HG02571 (cell line): ENCODE results near the gene TMEM217.
"Not testable (repeated sequence)": the region's sequence is repeated elsewhere in the genome, so short reads cannot be mapped to it uniquely, and the experiment has no call there.

Source experiments
- ATAC-seq: cut with Tn5 transposase; IDR thresholded peaks from one replicate; pipeline ENCODE4 v1.9.1; 2021; ENCODE audit warnings: mild to moderate bottlenecking, moderate library complexity; ENCODE audit not compliant: unreplicated experiment

The TMEM217 gene

DNA sequence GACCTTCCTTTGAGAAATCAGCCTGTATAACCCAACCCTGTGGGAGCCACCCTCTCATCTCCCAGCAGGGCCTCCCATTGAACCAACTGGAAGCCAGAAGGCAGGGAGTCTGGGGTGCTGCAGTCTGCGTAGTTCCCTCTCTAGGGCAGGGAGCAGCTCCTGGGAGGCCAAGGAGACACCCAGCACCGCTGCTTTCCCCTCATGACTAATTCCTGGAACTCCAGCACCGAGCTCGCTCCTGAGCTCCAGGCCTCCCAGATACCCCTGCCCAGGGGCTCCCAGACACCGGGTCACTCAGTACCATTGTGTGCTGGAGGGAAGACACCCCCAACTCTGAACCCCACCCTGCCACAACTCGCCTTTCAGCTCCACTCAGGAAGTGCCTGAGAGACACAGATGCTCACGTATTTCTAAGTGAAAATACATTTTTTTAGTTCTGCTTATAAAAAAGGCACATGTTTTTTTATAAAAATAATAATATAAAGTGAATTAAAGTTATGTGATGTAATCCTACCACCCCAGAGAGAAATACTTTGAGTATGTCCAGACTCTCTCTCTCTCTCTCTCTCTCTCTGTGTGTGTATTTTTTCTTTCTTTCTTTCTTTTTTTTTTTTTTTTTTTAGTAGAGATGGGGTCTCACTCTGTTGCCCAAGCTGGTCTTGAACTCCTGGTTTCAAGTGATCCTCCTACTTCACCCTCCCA, 70.5 kb downstream of the TMEM217 start:
- ATAC-seq = no peak

DNA sequence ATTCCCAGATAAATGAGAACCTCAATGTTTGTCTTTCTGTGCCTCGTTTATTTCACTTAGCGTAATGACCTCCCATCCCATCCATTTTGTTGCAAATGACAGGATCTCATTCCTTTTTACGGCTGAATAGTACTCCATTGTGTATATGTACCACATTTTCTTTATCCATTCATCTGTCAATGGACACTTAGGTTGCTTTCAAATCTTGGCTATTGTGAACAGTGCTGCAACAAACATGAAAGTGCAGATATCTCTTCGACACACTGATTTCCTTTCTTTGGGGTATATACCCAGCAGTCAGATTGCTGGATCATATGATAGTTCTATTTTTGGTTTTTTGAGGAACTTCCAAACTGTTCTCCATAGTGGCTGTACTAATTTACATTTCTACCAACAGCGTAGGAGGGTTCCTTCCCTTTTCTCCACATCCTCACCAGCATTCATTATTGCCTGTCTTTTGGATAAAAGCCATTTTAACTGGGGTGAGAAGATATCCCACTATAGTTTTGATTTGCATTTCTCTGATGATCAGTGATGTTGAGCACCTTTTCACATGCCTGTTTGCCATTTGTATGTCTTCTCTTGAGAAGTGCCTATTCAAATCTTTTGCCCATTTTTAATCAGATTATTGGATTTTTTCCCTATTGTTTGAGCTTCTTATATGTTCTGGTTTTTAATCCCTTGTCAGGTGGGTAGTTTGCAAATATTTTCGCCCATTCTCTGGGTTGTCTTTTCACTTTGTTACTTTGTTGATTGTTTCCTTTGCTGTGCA, 71.8 kb downstream of the TMEM217 start:
- ATAC-seq = not testable (repeated sequence)

DNA sequence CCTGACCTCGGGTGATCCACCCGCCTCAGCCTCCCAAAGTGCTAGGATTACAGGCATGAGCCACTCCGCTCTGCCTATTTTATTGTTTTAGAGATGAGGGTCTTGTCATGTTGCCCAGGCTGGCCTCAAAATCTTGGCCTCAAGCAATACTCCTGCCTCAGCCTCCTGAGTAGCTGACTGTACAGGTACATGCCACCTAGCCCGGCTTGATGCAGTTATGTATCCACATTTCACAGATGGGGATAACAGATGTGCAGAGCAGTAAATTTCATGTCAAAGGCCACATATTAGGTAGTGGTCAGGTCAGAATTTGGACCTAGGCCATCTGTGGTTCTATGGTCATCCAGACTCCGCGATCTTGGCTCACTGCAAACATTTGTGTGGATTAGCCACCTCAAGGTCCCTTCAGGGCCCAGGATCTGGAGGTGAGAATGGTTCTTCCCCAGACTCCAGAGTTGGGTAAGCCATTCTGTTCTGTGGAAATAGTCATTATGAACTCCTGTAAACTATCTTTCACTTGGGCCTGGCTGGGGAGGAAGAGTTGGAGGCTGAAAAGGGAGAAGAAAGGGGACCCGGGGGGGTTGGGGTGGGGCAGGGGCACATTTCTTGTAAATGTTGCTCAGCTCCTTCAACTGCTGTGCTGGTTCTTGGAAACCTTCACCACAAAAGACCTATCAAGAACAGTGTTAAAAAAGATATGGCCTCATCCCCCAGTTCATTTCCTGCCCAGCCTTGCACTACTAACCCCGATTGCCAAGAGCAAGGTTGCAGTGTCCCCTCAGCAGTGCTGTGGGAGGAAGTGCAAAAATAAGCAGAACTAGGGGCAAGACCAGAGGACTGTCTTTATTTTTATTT, 75.0 kb downstream of the TMEM217 start:
- no peak for ATAC-seq

DNA sequence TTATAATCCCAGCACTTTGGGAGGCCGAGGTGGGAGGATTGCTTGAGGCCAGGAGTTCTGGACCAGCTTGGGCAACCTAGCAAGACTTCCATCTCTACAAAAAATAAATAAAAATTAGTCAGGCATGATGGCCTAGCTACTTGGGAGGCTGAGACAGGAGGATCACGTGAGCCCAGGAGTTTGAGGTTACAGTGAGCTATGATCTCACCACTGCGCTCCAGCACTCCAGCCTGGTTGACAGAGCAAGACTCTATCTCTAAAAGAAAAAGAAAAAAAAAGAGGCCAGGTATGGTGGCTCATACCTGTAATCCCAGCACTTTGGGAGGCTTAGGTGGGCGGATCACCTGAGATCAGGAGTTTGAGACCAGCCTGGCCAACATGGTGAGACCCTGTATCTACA, 77.3 kb downstream of the TMEM217 start:
- ATAC-seq = not testable (repeated sequence)

DNA sequence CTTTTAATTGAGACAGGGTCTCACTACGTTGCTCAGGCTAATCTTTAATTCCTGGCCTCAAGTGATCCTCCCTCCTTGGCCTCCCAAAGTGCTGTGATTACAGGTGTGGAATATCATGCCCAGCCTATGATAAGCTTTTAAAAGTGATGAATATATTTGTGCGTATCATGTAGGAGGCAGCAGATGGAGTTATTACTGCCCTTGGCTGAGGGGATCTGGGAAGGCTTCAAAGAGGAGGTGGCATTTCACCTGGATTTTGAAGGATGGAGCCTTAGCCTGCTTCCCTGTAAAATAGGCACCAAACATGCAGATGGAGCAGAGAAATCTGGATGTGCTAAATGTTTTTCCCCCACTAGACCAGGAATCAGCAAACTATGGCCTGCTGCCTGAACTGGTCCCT, 77.9 kb downstream of the TMEM217 start:
- no peak for ATAC-seq

DNA sequence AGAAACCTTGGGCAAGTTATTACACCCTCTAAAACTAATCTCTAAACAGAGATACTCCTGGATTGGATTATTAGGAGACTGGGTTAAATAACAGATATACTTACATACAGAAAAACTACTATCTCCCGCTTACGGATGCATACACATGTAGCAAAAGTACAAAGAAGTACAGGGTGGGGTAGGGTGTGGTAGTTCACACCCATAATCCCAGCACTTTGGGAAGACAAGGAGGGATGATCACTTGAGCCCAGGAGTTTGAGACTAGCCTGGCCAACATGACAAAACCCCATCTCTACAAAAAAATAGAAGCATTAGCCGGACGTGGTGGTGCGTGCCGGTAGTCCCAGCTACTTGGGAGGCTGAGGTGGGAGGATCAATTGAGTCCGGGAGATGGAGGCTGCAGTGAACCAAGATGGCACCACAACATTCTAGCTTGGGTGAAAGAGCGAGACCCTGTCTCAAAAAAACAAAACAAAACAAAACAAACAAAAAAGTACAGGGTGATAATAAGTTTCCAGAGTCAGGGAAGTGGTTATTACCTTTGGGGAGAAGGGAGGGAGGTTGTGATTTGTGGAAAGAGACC, 79.9 kb downstream of the TMEM217 start:
- no peak for ATAC-seq

DNA sequence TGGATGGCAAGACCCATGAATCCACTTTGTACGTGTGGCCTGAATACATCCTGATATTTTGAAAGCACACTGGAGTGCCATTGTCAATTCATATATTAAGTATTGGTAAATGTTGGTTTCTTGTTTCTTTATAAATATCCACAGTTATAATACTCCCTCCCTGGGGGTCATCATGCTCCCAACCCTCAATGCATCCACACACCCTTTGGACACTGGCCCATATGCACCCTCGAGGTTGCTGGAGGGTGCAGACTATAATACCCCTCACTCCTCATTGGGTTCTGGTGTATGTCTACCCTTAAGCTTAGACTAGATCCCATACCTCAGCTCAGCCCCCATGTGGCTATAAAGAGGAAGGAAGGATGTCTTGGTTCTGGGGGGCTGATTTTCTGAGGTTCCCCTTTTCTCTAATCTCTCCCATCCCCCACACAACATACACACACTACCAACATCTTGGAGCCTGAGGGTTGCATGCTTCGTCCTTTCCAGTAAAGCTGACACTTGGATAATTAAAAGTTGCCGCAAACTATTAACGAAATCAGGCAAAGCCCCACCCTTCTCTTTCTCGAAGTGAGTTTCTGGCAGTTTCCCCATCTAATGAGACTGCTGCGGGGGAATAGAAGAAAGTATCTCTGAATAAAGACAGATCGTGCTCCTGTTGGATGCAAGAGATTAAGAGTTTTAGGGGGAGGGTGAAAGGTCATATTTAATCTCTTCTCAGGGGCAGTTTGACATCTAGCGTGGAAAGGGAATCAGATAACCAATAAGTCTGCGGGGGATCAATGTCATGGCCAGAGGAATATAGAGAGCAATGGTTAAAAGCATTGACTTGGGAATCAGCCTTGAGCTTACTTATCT, 80.6 kb downstream of the TMEM217 start:
- ATAC-seq = no peak

DNA sequence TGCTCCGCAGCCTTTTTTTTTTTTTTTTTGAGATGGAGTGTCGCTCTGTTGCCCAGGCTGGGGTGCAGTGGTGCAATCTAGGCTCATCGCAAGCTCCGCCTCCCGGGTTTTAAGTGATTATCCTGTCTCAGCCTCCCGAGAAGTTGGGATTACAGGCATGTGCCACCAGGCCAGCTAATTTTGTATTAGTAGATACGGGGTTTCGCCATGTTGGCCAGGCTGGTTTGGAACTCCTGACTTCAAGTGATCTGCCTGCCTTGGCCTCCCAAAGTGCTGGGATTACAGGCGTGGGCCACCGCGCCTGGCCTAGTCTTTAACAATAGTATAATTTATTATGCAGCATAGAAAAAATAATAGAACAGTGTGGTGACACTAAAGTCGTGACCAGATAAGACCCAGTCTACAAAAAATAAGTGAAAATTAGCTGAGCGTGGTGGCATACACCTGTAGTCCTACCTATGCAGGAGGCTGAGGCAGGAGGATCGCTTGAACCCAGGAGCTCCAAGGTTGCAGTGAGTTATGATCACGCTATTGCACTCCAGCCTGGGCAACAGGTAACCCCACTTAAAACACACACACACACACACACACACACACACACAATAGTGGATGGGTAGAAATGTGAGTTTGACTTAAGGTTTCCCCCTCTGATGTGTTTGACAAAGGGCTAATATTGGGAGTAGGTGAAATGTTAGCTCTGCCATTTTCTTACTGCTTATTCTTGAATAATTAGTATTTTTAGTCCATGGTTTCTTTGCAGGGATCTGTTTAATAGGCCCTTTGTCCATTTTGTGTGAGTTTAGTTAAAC, 81.5 kb downstream of the TMEM217 start:
- ATAC-seq = no peak

DNA sequence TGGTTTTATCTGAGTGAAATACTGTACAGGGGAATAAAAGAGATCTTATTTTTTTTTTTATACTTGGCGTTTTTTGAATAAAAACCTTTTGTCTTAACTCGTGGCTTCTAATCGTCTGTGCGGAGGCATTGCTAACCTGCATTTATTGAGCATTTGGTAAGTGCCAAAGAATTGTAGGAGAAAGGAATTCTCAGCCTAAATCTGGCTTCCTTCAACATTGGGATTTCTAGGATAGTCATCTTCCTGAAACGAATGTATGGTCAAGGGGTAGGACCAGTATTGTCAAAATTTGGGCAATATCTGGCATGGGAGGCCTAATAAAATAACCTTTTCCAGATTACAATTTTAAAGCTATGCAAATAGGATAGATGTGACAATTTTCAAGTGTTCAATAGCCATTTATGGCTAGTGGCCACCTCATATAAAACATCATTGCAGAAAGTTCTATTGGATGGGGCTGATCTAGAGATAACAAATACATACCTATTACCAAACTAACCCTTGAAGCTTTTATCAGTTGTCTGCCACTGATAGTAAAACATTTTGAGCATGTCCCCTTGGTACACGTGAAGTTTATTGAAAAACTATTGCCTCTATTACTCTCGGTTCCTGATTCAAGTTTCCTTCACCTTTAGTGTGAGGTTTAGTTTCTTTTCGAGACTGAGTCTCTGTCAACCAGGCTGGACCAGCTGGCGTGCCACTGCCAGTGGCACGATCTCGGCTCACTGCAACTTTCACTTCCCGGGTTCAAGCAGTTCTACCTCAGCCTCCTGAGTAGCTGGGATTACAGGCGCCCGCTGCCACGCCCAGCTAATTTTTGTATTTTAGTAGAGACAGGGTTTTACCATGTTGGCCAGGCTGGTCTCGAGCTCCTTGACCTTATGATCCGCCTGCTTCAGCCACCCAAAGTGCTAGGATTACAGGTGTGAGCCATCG, 82.3 kb downstream of the TMEM217 start:
- ATAC-seq = no peak

DNA sequence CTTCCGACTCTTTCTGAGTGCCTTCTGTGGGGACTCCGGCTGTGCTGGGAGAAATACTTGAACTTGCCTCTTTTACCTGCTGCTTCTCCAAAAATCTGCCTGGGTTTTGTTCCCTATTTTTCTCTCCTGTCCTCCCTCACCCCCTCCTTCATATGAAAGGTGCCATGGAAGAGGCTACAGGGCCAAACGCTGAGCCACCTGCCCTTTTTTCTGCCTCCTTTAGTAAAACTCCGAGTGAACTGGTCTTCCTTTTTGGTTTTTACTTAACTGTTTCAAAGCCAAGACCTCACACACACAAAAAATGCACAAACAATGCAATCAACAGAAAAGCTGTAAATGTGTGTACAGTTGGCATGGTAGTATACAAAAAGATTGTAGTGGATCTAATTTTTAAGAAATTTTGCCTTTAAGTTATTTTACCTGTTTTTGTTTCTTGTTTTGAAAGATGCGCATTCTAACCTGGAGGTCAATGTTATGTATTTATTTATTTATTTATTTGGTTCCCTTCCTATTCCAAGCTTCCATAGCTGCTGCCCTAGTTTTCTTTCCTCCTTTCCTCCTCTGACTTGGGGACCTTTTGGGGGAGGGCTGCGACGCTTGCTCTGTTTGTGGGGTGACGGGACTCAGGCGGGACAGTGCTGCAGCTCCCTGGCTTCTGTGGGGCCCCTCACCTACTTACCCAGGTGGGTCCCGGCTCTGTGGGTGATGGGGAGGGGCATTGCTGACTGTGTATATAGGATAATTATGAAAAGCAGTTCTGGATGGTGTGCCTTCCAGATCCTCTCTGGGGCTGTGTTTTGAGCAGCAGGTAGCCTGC, 83.2 kb downstream of the TMEM217 start:
- ATAC-seq = no peak

DNA sequence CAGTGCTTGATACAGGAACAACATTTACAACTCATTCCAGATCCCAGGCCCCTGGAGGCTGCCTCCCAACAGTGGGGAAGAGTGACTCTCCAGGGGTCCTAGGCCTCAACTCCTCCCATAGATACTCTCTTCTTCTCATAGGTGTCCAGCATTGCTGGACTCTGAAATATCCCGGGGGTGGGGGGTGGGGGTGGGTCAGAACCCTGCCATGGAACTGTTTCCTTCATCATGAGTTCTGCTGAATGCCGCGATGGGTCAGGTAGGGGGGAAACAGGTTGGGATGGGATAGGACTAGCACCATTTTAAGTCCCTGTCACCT, 83.8 kb downstream of the TMEM217 start:
- no peak for ATAC-seq

DNA sequence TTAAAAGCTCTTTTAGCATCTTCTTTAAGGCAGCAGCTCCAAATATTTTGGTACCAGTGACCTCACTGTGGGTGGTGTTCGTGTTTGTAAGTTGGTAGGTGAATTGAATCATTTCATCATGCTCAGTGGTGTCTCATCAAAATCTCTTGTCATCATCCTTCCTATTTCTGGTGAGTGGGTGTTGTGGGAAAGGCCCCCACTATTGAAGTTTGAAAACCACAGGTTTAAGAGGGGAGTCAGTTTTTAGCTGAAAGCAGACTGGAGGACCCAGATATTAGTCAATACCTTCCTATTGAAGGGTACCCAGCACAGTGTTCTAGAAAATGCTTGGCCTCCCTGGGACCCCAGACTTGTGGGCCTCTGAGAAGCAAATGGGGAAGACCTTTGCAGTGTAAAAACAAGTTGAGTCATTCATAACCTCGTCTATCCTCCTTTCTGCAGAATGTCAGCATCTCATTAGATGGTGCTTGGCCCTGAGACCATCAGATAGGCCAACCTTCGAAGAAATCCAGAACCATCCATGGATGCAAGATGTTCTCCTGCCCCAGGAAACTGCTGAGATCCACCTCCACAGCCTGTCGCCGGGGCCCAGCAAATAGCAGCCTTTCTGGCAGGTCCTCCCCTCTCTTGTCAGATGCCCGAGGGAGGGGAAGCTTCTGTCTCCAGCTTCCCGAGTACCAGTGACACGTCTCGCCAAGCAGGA, 84.3 kb downstream of the TMEM217 start:
- ATAC-seq = no peak

DNA sequence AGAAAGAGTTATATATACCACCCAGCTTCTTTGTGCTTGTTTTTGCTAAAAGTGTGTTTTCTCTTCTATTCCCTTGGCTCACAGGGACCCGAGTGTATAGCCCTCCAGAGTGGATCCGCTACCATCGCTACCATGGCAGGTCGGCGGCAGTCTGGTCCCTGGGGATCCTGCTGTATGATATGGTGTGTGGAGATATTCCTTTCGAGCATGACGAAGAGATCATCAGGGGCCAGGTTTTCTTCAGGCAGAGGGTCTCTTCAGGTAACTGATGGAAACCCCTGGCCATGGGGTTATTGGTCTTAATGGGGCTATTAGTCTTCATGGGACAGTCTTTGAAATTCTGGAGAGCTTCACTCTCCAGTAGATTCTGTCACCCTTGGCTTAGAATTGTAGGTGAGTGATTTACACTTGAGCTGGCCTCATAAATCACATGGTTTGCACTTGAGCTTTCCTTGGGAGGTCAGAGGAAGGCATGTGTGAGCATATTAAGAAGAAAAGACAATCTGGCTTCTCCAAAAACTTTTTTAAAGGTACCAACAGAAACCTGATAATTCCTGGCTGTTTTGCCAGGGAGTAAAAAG, 84.9 kb downstream of the TMEM217 start:
- no peak for ATAC-seq

DNA sequence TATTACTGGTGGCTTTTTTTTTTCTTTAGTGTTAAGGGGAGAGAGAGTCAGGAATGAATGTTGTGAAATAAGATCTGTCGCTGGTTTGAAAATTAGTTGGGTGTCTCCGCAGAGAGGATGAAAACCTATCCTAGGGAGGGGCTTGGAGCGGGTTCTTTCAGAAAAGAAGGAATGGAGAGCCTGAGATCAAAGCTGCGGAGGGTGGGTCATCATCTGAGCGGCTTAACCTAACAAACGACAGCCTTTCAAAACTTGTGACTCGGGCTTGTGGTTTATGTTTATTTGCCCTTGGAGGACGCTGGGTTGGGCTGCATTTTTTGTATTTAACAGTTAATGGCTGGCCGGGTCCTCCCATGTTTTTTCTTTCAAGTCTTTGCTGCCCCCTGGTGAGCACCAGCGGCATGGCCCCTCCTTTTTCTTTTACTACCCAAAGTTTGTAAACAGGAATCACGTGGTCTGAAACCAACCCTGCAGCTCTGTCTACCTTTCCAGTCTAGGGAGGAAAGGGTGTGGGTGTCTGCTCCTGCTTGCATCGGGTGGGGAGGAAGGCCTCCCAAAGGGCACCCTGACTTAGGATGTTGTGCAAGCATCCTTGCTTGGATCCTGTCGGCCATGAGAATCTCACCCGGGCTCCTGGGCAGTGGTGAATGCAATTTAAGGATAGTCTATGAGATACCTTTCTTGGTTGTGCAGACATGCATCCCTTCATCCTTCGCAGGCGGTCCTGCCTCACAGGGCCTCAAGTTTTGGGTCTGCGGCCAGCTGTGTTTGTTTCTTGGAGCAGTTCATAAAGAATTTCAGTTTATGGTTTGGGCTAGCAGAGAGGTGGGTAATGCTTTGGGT, 85.8 kb downstream of the TMEM217 start:
- ATAC-seq = no peak

DNA sequence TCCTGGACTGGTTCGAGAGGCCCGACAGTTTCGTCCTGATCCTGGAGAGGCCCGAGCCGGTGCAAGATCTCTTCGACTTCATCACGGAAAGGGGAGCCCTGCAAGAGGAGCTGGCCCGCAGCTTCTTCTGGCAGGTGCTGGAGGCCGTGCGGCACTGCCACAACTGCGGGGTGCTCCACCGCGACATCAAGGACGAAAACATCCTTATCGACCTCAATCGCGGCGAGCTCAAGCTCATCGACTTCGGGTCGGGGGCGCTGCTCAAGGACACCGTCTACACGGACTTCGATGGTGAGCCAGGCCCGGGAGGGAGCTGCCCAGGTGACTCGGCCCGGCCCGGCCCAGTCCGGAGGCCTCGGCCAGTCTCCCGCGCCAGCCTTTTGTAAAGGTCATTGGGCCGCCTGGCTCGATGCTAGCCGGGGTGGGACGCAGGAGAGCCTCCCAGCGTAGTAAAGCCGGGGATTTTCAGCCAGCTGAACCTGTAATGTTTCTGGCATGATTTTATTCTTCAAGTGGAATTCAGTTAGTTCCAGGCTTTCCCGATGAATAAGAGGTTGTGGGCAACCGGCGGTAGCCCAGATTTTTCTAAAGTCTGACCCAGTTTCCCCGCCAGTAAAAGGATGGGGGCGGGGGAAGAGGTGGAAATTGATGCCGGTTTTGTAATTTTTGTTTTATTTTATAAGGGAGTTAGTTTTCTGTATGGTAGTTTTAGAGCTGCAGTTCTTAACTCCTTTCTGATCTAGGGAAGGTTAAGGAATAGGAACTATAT, 86.6 kb downstream of the TMEM217 start:
- ATAC-seq = no peak
